Calu3 (cell line): Measurements from ENCODE around the gene PPEF1. TPM values are rescaled to one million over a fixed set of nuclear protein-coding genes. Genes with fewer than 3 reads are reported as not detected.

ENCODE experiments used
- BruUV-seq: library from RNA; stranded (reverse); fragments of 400-500 nt; replicated peaks from 2 replicates; lab custom pipeline; 2021; lab: Mats Ljungman, UMichigan
- CTCF ChIA-PET: fragments of 300-600 bp; sonication (Branson Sonifier 250); formaldehyde crosslinking; loops from one replicate; lab custom pipeline; 2022; ENCODE audit warnings: antibody characterized with exemption; lab: Charles Lee
- DNase-seq: peaks from one replicate; pipeline ENCODE4 v3.0.0; 2022
- H3K27ac Mint-ChIP-seq: one replicate; pipeline ENCODE4 v1.8.0; 2022; ENCODE audit warnings: mixed read lengths; ENCODE audit not compliant: unreplicated experiment
- H3K27me3 Mint-ChIP-seq: one replicate; pipeline ENCODE4 v1.8.0; 2022; ENCODE audit warnings: mixed read lengths; ENCODE audit not compliant: unreplicated experiment
- H3K36me3 Mint-ChIP-seq: one replicate; pipeline ENCODE4 v1.8.0; 2022; ENCODE audit warnings: mild to moderate bottlenecking, moderate library complexity, mixed read lengths; ENCODE audit not compliant: insufficient read depth, unreplicated experiment
- H3K4me1 Mint-ChIP-seq: one replicate; pipeline ENCODE4 v1.8.0; 2022; ENCODE audit warnings: mild to moderate bottlenecking, low read depth, mixed read lengths; ENCODE audit not compliant: unreplicated experiment
- H3K4me3 Mint-ChIP-seq: one replicate; pipeline ENCODE4 v1.8.0; 2022; ENCODE audit warnings: mild to moderate bottlenecking, low read depth, moderate library complexity, mixed read lengths; ENCODE audit not compliant: unreplicated experiment
- H3K9me3 Mint-ChIP-seq: one replicate; pipeline ENCODE4 v1.8.0; 2022; ENCODE audit warnings: low read depth, mixed read lengths; ENCODE audit not compliant: unreplicated experiment
- CTCF ChIP-seq: fragments of 200-600 bp; IDR thresholded peaks from one replicate; pipeline ENCODE4 v1.8.0; 2022; ENCODE audit warnings: antibody characterized with exemption; ENCODE audit not compliant: unreplicated experiment
- intact Hi-C: fragments of 100-400 bp; cut with micrococcal nuclease; formaldehyde crosslinking; loops from one replicate; pipeline ENCODE4 v1.10.0; 2022; ENCODE audit not compliant: unreplicated experiment
- total RNA-seq: library from RNA; stranded (reverse); gene quantifications from 2 replicates; pipeline ENCODE4 v1.2.3, GENCODE V29; 2022

PPEF1 gene
- total RNA-seq, 1 experiment from 2014 or later = not detected

GRCh38 chrX:18871161-18871890 is 163.9 kb downstream of the PPEF1 start:
- no peaks in the 10 kb centered on the region for H3K27me3 Mint-ChIP-seq
- no peak for TF ChIP-seq CTCF
- CTCF ChIA-PET = no interaction called here
- peaks cover 4% of the 10 kb centered on the region for H3K36me3 Mint-ChIP-seq
- no peak overlapping the region for H3K27ac Mint-ChIP-seq
- no peak for DNase-seq
- H3K4me1 Mint-ChIP-seq = peaks cover 14% of the 10 kb centered on the region
- no peak overlapping the region for H3K4me3 Mint-ChIP-seq
- intact Hi-C loops = no loop called here
- no peaks in the 10 kb centered on the region for H3K9me3 Mint-ChIP-seq
- no TSS peak for BruUV-seq

GRCh38 chrX:18871970-18872369 is 164.5 kb downstream of the PPEF1 start:
- intact Hi-C loops = no loop called here
- no peak overlapping the region for H3K4me3 Mint-ChIP-seq
- peaks cover 14% of the 10 kb centered on the region for H3K4me1 Mint-ChIP-seq
- H3K27me3 Mint-ChIP-seq = no peaks in the 10 kb centered on the region
- H3K36me3 Mint-ChIP-seq = peaks cover 4% of the 10 kb centered on the region
- CTCF ChIA-PET = no interaction called here
- no peak overlapping the region for H3K27ac Mint-ChIP-seq
- TF ChIP-seq CTCF = no peak
- H3K9me3 Mint-ChIP-seq = no peaks in the 10 kb centered on the region
- BruUV-seq = no TSS peak
- DNase-seq = no peak

- intact Hi-C loops = no loop called here
- H3K4me1 Mint-ChIP-seq = peaks cover 14% of the 10 kb centered on the region
- DNase-seq = no peak
- no TSS peak for BruUV-seq
- no peaks in the 10 kb centered on the region for H3K27me3 Mint-ChIP-seq
- peaks cover 4% of the 10 kb centered on the region for H3K36me3 Mint-ChIP-seq
- no peak overlapping the region for H3K4me3 Mint-ChIP-seq
- CTCF ChIA-PET = no interaction called here
- no peak for TF ChIP-seq CTCF
- H3K27ac Mint-ChIP-seq = no peak overlapping the region
- no peaks in the 10 kb centered on the region for H3K9me3 Mint-ChIP-seq
These were observed 165.2 kb downstream of the PPEF1 start for GRCh38 chrX:18872621-18873020.

- CTCF ChIA-PET = interaction anchor here (0.6 kb wide), 1 partner anchor 13 kb away, joined by 3 read pairs; no protein-coding TSS in a partner anchor
- H3K9me3 Mint-ChIP-seq = no peaks in the 10 kb centered on the region
- H3K4me1 Mint-ChIP-seq = peaks cover 14% of the 10 kb centered on the region
- H3K27ac Mint-ChIP-seq = no peak overlapping the region
- peak overlapping the region; percentile 47 for H3K4me3 Mint-ChIP-seq
- intact Hi-C loops = no loop called here
- H3K36me3 Mint-ChIP-seq = peaks cover 4% of the 10 kb centered on the region
- no peaks in the 10 kb centered on the region for H3K27me3 Mint-ChIP-seq
- DNase-seq = no peak
- TF ChIP-seq CTCF = no peak
- BruUV-seq = no TSS peak
These were observed 165.8 kb downstream of the PPEF1 start for GRCh38 chrX:18873189-18873791.
